H1 (cell line): ENCODE data around the gene RASD2. TPM values are rescaled to one million over a fixed set of nuclear protein-coding genes. Genes with fewer than 3 reads are reported as not detected.

Experiments used
- CTCF ChIA-PET: fragments of 300-600 bp; sonication (Branson Sonifier 250); formaldehyde crosslinking; loops from one replicate; lab custom pipeline; 2021; ENCODE audit not compliant: partially characterized antibody; lab: Charles Lee
- POLR2A ChIA-PET: fragments of 300-600 bp; sonication (Branson Sonifier 250); formaldehyde crosslinking; loops from one replicate; lab custom pipeline; 2021; ENCODE audit warnings: inconsistent platforms; ENCODE audit not compliant: partially characterized antibody; lab: Charles Lee
- DNase-seq, 2 experiments: peaks; one replicate each; pipeline versions ENCODE4 v3.0.0 to v3.0.0-alpha.2; 2010 to 2022; ENCODE audit warnings: low spot score in 2 of 2, low read depth in 1 of 2, mixed read lengths in 1 of 2
- FAIRE-seq: peaks from 2 replicates; lab custom pipeline; 2011; peaks lifted over from hg19 to GRCh38; lab: Jason Lieb, UNC
- H2AFZ ChIP-seq: 2 replicates; pipeline ENCODE4 v1.8.1; 2012; ENCODE audit warnings: low read length, inconsistent platforms
- H2AK5ac ChIP-seq: 2 replicates; pipeline ENCODE4 v1.6.1; 2013; ENCODE audit warnings: low read depth, low read length
- H2BK120ac ChIP-seq: replicated peaks from 2 replicates; pipeline ENCODE3; 2013; ENCODE audit warnings: low read depth, low read length, inconsistent platforms
- H2BK12ac ChIP-seq: 2 replicates; pipeline ENCODE4 v1.6.1; 2013; ENCODE audit warnings: low read depth, low read length
- H2BK15ac ChIP-seq: 2 replicates; pipeline ENCODE4 v1.6.1; 2013; ENCODE audit warnings: low read length
- H2BK20ac ChIP-seq: 2 replicates; pipeline ENCODE4 v1.6.1; 2013; ENCODE audit warnings: low read length
- H2BK5ac ChIP-seq: 2 replicates; pipeline ENCODE4 v1.6.1; 2013; ENCODE audit warnings: low read depth, low read length
- H3K14ac ChIP-seq: 2 replicates; pipeline ENCODE4 v1.6.1; 2013; ENCODE audit warnings: inconsistent platforms; ENCODE audit not compliant: insufficient read length
- H3K18ac ChIP-seq: 2 replicates; pipeline ENCODE4 v1.6.1; 2013; ENCODE audit warnings: low read length; ENCODE audit errors: extremely low read depth
- H3K23ac ChIP-seq: 2 replicates; pipeline ENCODE4 v1.6.1; 2013; ENCODE audit warnings: inconsistent platforms; ENCODE audit not compliant: insufficient read length
- H3K23me2 ChIP-seq: 2 replicates; pipeline ENCODE4 v1.6.1; 2013; ENCODE audit warnings: low read depth, low read length
- H3K27ac ChIP-seq: 2 replicates; pipeline ENCODE4 v1.6.1; 2011; ENCODE audit warnings: low read depth, low read length, inconsistent platforms
- H3K27me3 ChIP-seq, 4 experiments: replicated peaks in 1 of 4; 1 replicate in 1 of 4; 2 replicates in 3 of 4; pipeline versions ENCODE4 v1.6.1 to v1.8.1; 2011 to 2013; ENCODE audit warnings: low read length in 3 of 4, mild to moderate bottlenecking in 3 of 4, inconsistent platforms in 2 of 4, mixed read lengths in 2 of 4, moderate library complexity in 1 of 4; ENCODE audit not compliant: control insufficient read depth in 3 of 4, insufficient read depth in 3 of 4; ENCODE audit errors: extremely low read depth in 1 of 4
- H3K36me3 ChIP-seq, 4 experiments: 2 replicates each; pipeline versions ENCODE4 v1.6.1 to v1.8.1; 2011 to 2013; ENCODE audit warnings: mild to moderate bottlenecking in 4 of 4, low read length in 3 of 4, moderate library complexity in 2 of 4, control low read depth in 1 of 4, inconsistent platforms in 1 of 4; ENCODE audit not compliant: insufficient read depth in 4 of 4, control insufficient read depth in 2 of 4
- H3K4ac ChIP-seq: replicated peaks from 2 replicates; pipeline ENCODE3; 2013; ENCODE audit warnings: low read length, low read depth, mixed read lengths, inconsistent platforms; ENCODE audit not compliant: insufficient read length
- H3K4me1 ChIP-seq, 4 experiments: replicated peaks in 1 of 4; 1 replicate in 1 of 4; 2 replicates in 3 of 4; pipeline versions ENCODE4 v1.6.1 to v1.8.1; 2011 to 2013; ENCODE audit warnings: low read length in 3 of 4, inconsistent platforms in 2 of 4, mixed read lengths in 1 of 4; ENCODE audit not compliant: insufficient read depth in 4 of 4, control insufficient read depth in 3 of 4
- H3K4me2 ChIP-seq, 2 experiments: 2 replicates each; pipeline versions ENCODE4 v1.6.1 to v1.8.1; 2011 to 2013; ENCODE audit warnings: low read depth in 2 of 2, low read length in 2 of 2, control low read depth in 1 of 2, inconsistent platforms in 1 of 2, mild to moderate bottlenecking in 1 of 2; ENCODE audit not compliant: insufficient read depth in 1 of 2
- H3K4me3 ChIP-seq, 4 experiments: fragments of 200-600, 300-600 bp in 1 of 4; sonication (generic), shearing (Covaris generic), sonication (Bioruptor Twin) in 1 of 4; 2 replicates each; pipeline versions ENCODE4 v1.5.1 to v1.8.1; 2011 to 2016; ENCODE audit warnings: low read length in 4 of 4, low read depth in 3 of 4, control low read depth in 2 of 4, inconsistent platforms in 2 of 4, mild to moderate bottlenecking in 2 of 4, mixed read lengths in 1 of 4, moderate library complexity in 1 of 4; ENCODE audit not compliant: insufficient read depth in 2 of 4; ENCODE audit errors: extremely low read depth in 1 of 4
- H3K56ac ChIP-seq: replicated peaks from 2 replicates; pipeline ENCODE3; 2013; ENCODE audit warnings: low read depth, mild to moderate bottlenecking, mixed read lengths, low read length, inconsistent platforms; ENCODE audit not compliant: insufficient read length
- H3K79me1 ChIP-seq: 2 replicates; pipeline ENCODE4 v1.6.1; 2013; ENCODE audit warnings: low read depth, low read length, control low read depth
- H3K79me2 ChIP-seq, 2 experiments: 2 replicates each; pipeline versions ENCODE4 v1.6.1 to v1.8.1; 2012 to 2013; ENCODE audit warnings: low read length in 2 of 2, mild to moderate bottlenecking in 2 of 2, inconsistent platforms in 1 of 2; ENCODE audit not compliant: insufficient read depth in 2 of 2, control insufficient read depth in 1 of 2
- H3K9ac ChIP-seq, 4 experiments: replicated peaks in 1 of 4; 1 replicate in 1 of 4; 2 replicates in 3 of 4; pipeline versions ENCODE4 v1.6.1 to v1.8.1; 2011 to 2013; ENCODE audit warnings: low read depth in 3 of 4, low read length in 3 of 4, control low read depth in 2 of 4, mild to moderate bottlenecking in 2 of 4, moderate library complexity in 2 of 4, inconsistent platforms in 1 of 4; ENCODE audit errors: extremely low read depth in 1 of 4
- H3K9me3 ChIP-seq, 2 experiments: 2 replicates each; pipeline versions ENCODE4 v1.6.1 to v1.8.1; 2012 to 2013; ENCODE audit warnings: mild to moderate bottlenecking in 2 of 2, moderate library complexity in 2 of 2, control low read depth in 1 of 2, inconsistent platforms in 1 of 2, low read depth in 1 of 2, low read length in 1 of 2, mixed read lengths in 1 of 2; ENCODE audit not compliant: insufficient read depth in 2 of 2
- H4K20me1 ChIP-seq, 2 experiments: replicated peaks in 1 of 2; 2 replicates each; pipeline versions ENCODE3 to v1.8.1; 2011 to 2013; ENCODE audit warnings: inconsistent platforms in 2 of 2, low read length in 2 of 2, mild to moderate bottlenecking in 1 of 2; ENCODE audit not compliant: insufficient read depth in 2 of 2, control insufficient read depth in 1 of 2
- H4K5ac ChIP-seq: 2 replicates; pipeline ENCODE4 v1.6.1; 2013; ENCODE audit warnings: low read length, low read depth, mixed read lengths, inconsistent platforms; ENCODE audit not compliant: insufficient read length
- H4K8ac ChIP-seq: 2 replicates; pipeline ENCODE4 v1.8.0; 2013; ENCODE audit warnings: mild to moderate bottlenecking, moderate library complexity, low read length, inconsistent platforms; ENCODE audit not compliant: insufficient read depth; ENCODE audit errors: extremely low read depth
- H4K91ac ChIP-seq: replicated peaks from 2 replicates; pipeline ENCODE3; 2013; ENCODE audit warnings: low read length, mixed read lengths, inconsistent platforms; ENCODE audit not compliant: insufficient read length
- CBX5 ChIP-seq: fragments of 300-800, 300-1000 bp; sonication (generic); IDR thresholded peaks from 2 replicates; pipeline ENCODE4 v1.7.1; 2016; ENCODE audit warnings: antibody characterized with exemption, low read length, low read depth
- CBX8 ChIP-seq: fragments of 300-800, 300-1000 bp; sonication (generic); IDR thresholded peaks from 2 replicates; pipeline ENCODE4 v1.7.1; 2016; ENCODE audit warnings: low read depth, low read length, borderline replicate concordance
- CHD2 ChIP-seq: IDR thresholded peaks from 2 replicates; pipeline ENCODE4 v1.6.1; 2012; ENCODE audit warnings: low read length, improper control_type of control experiment
- GTF2F1 ChIP-seq: IDR thresholded peaks from 2 replicates; pipeline ENCODE4 v1.6.1; 2012; ENCODE audit warnings: low read depth, low read length, improper control_type of control experiment, borderline replicate concordance
- HDAC2 ChIP-seq, 2 experiments: fragments of 300-600 bp in 1 of 2; sonication (generic) in 1 of 2; IDR thresholded peaks; 2 replicates each; pipeline ENCODE4 v1.6.1; 2011 to 2012; ENCODE audit warnings: low read depth in 2 of 2, low read length in 2 of 2, mild to moderate bottlenecking in 2 of 2, moderate library complexity in 2 of 2, borderline replicate concordance in 1 of 2, inconsistent platforms in 1 of 2
- KDM1A ChIP-seq: fragments of 200-600, 300-600 bp; sonication (generic); IDR thresholded peaks from 2 replicates; pipeline ENCODE4 v1.7.1; 2016; ENCODE audit warnings: mild to moderate bottlenecking, low read length, borderline replicate concordance
- KDM4A ChIP-seq: IDR thresholded peaks from one replicate; pipeline ENCODE4 v1.7.1; 2012; ENCODE audit warnings: low read depth, mild to moderate bottlenecking, moderate library complexity, low read length, inconsistent platforms; ENCODE audit not compliant: severe bottlenecking
- RBBP5 ChIP-seq: IDR thresholded peaks from 2 replicates; pipeline ENCODE4 v1.7.1; 2012; ENCODE audit warnings: low read depth, mild to moderate bottlenecking, inconsistent platforms, low read length, moderate library complexity, borderline replicate concordance
- RXRA ChIP-seq: IDR thresholded peaks from 2 replicates; pipeline ENCODE4 v1.6.1; 2011; ENCODE audit warnings: low read depth, mild to moderate bottlenecking, low read length, moderate library complexity; ENCODE audit not compliant: insufficient read depth
- SP1 ChIP-seq: IDR thresholded peaks from 2 replicates; pipeline ENCODE4 v1.6.1; 2011; ENCODE audit warnings: low read depth, low read length
- TEAD4 ChIP-seq: IDR thresholded peaks from 2 replicates; pipeline ENCODE4 v1.6.1; 2012; ENCODE audit warnings: low read depth, low read length, inconsistent platforms, mixed read lengths
- WGBS, 2 experiments: shearing (Covaris generic) in 1 of 2; methylation state at CpG; one replicate each; pipeline versions ENCODE4 v1.1.6 to v1.1.7; 2013 to 2015; ENCODE audit warnings: low lambda C conversion rate in 2 of 2, mixed read lengths in 2 of 2, inconsistent platforms in 1 of 2, low coverage in 1 of 2, missing lambda C conversion rate in 1 of 2; ENCODE audit not compliant: insufficient replicate concordance in 2 of 2, insufficient coverage in 1 of 2, insufficient read length in 1 of 2; ENCODE audit errors: extremely low coverage in 1 of 2, missing lambda C conversion rate in 1 of 2; 5-methylcytosine and 5-hydroxymethylcytosine counted together
- polyA plus RNA-seq, 7 experiments: library from polyadenylated mRNA; depleted of rRNA in 3 of 7; stranded (reverse) in 5 of 7; unstranded in 2 of 7; fragments of >200 nt in 5 of 7; fragments of 200-250 nt in 2 of 7; gene quantifications; 1 replicate in 5 of 7; 2 replicates in 1 of 7; 4 replicates in 1 of 7; pipeline versions ENCODE4 v1.2.1 to v1.2.3, GENCODE V29; 2011 to 2013; ENCODE audit warnings: missing spikeins in 2 of 7, mixed read lengths in 2 of 7
- total RNA-seq: library from RNA; stranded (reverse); fragmentation: NEBNext Ultra II Directional; extraction: Animal tissue kit (Norgen Biotek cat#: 25700); gene quantifications from 2 replicates; pipeline ENCODE4 v1.2.1, GENCODE V29; 2021
- TF ChIP-seq, protein P1 (sequence below): IDR thresholded peaks from 2 replicates; pipeline ENCODE4 v1.6.1; 2012; ENCODE audit warnings: inconsistent platforms

Gene RASD2
- total and polyA plus RNA-seq, 2 of the 8 experiments (the other 6 are each of a cell fraction or from before 2014, with no cell fraction given) = 1.9 to 5.1 TPM

DNA sequence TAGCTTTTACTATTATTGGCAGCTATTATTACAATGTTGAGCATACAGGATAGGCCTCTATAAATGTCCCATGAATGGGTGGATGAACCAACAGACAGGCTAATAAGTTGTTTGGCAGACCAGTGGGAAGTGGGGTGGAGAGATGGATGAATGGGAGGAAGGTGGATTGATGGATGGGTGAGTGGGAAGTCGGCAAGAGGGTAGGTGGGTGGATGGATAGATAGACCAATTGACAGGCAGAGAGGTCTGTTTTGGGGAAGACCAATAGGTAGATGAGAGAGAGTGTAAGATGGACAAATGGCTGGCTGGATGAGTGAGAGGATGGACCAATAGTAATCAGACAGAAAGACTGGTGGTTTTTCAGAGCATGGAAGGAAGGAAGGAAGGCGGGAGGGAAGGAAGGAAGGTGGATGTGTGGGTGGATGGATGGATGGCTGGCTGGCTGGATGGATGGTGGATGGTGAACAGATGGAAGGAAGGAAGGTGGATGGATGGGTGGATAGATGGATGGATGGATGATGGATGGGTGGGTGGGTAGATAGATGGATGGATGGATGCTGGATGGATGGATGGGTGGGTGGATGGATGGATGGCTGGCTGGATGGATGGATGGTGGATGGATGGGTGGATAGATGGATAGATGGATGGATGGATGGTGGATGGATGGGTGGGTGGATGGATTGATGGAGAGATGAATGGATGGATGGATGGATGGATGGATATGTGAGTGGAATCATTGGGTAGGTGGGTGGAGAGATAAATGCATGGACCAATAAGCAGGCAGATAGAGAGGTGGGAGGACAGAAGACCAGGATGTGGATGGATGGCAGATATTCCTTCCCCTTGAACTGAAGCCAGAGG, 37.4 kb downstream of the RASD2 start:
- H3K27me3 ChIP-seq = no peaks in the 10 kb centered on the region
- ChIA-PET CTCF (interaction anchor here (2.1 to 11.8 kb wide), 2 partner anchors 145 to 227 kb away, joined by 8 to 124 read pairs; no protein-coding TSS in a partner anchor), POLR2A (interaction anchor here (1.4 kb wide), 1 partner anchor 146 kb away, joined by 3 read pairs; no protein-coding TSS in a partner anchor)
- DNase-seq = no peak
- H4K91ac ChIP-seq = no peak overlapping the region
- no peak overlapping the region for H2AFZ ChIP-seq
- H3K23ac ChIP-seq = no peak overlapping the region
- H2BK120ac ChIP-seq = no peak overlapping the region
- H3K9me3 ChIP-seq = no peaks in the 10 kb centered on the region
- H2BK15ac ChIP-seq = no peak overlapping the region
- H4K8ac ChIP-seq = no peak overlapping the region
- no peaks in the 10 kb centered on the region for H3K79me1 ChIP-seq
- H2BK20ac ChIP-seq = no peak overlapping the region
- peak overlapping the region; percentile 48 for H3K56ac ChIP-seq
- no peaks in the 10 kb centered on the region for H3K79me2 ChIP-seq
- H3K27ac ChIP-seq = no peak overlapping the region
- H3K18ac ChIP-seq = no peak overlapping the region
- H3K4me2 ChIP-seq = no peak overlapping the region
- H4K20me1 ChIP-seq = no peaks in the 10 kb centered on the region
- FAIRE-seq = no peak
- no peaks in the 10 kb centered on the region for H3K36me3 ChIP-seq
- no peaks in the 10 kb centered on the region for H3K4me1 ChIP-seq
- no peak overlapping the region for H4K5ac ChIP-seq
- no peak overlapping the region for H2BK12ac ChIP-seq
- H3K4ac ChIP-seq = no peak overlapping the region
- peaks cover 7% of the 10 kb centered on the region; the same call in 1 of the 2 replicates for H3K23me2 ChIP-seq
- H3K14ac ChIP-seq = no peak overlapping the region
- no peak overlapping the region for H2BK5ac ChIP-seq
- H3K9ac ChIP-seq = no peak overlapping the region
- H3K4me3 ChIP-seq = no peak overlapping the region
- WGBS, 2 experiments = 90 to 100% methylated on average over 1 to 2 of the region's 2 CpGs
- H2AK5ac ChIP-seq = no peak overlapping the region
- TF ChIP-seq RBBP5 = no peak
- TF ChIP-seq, protein P1, sequence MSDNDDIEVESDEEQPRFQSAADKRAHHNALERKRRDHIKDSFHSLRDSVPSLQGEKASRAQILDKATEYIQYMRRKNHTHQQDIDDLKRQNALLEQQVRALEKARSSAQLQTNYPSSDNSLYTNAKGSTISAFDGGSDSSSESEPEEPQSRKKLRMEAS = no peak
- TF ChIP-seq RXRA = no peak
- no peak for TF ChIP-seq SP1
- TF ChIP-seq KDM1A = no peak
- TF ChIP-seq TEAD4 = no peak
- TF ChIP-seq CBX5 = no peak
- TF ChIP-seq CBX8 = no peak
- no peak for TF ChIP-seq CHD2
- TF ChIP-seq HDAC2 (IDR thresholded peaks at IDR 0.05; ENCODE audit: borderline replicate concordance in 1 of 2, low read depth in 2 of 2, low read length in 2 of 2) = no peak
- TF ChIP-seq KDM4A = no peak
- no peak for TF ChIP-seq GTF2F1
